Esophagus (tissue), 2 donors: ENCODE results near the gene AGAP1. TPM values are rescaled to one million over a fixed set of nuclear protein-coding genes. Genes with fewer than 3 reads are reported as not detected.

Source experiments
- H3K27ac ChIP-seq, 2 donors: one replicate each; pipeline ENCODE4 v1.5.1; 2013; ENCODE audit warnings: low read depth in 2 of 2, mild to moderate bottlenecking in 2 of 2, inconsistent platforms in 1 of 2, low read length in 1 of 2, moderate library complexity in 1 of 2
- H3K27me3 ChIP-seq, 2 donors: one replicate each; pipeline ENCODE4 v1.6.1; 2013; ENCODE audit warnings: low read length in 2 of 2, control low read depth in 1 of 2, mild to moderate bottlenecking in 1 of 2; ENCODE audit not compliant: insufficient read depth in 2 of 2, control insufficient read depth in 1 of 2
- H3K36me3 ChIP-seq, 2 donors: one replicate each; pipeline ENCODE4 v1.6.1; 2013; ENCODE audit warnings: low read length in 1 of 2; ENCODE audit not compliant: control insufficient read depth in 2 of 2, insufficient read depth in 2 of 2
- H3K4me1 ChIP-seq, 2 donors: one replicate each; pipeline ENCODE4 v1.6.1; 2013; ENCODE audit warnings: low read length in 1 of 2; ENCODE audit not compliant: control insufficient read depth in 2 of 2, insufficient read depth in 2 of 2
- H3K4me3 ChIP-seq, 2 donors: one replicate each; pipeline ENCODE4 v1.5.1; 2013; ENCODE audit warnings: low read length in 2 of 2, mild to moderate bottlenecking in 2 of 2, low read depth in 1 of 2, moderate library complexity in 1 of 2
- H3K9me3 ChIP-seq, 2 donors: one replicate each; pipeline ENCODE4 v1.6.1; 2013; ENCODE audit warnings: mild to moderate bottlenecking in 2 of 2, low read depth in 1 of 2, low read length in 1 of 2, moderate library complexity in 1 of 2; ENCODE audit not compliant: control insufficient read depth in 2 of 2, insufficient read depth in 1 of 2
- WGBS, 2 donors: extraction: QIAGEN DNeasy Blood & Tissue Kit; methylation state at CpG; one replicate each; pipeline ENCODE4 v1.1.7; 2013; 5-methylcytosine and 5-hydroxymethylcytosine counted together
- polyA plus RNA-seq, 2 donors: library from polyadenylated mRNA; stranded (reverse); fragments of 200-250 nt; gene quantifications; one replicate each; pipeline ENCODE4 v1.2.3, GENCODE V29; 2013
- donor health status: healthy with polysubstance abuse.
- donor health status: Bipolar disorder and iron deficiency.

AGAP1 gene
- polyA plus RNA-seq, 2 donors, result 4.9 TPM

DNA sequence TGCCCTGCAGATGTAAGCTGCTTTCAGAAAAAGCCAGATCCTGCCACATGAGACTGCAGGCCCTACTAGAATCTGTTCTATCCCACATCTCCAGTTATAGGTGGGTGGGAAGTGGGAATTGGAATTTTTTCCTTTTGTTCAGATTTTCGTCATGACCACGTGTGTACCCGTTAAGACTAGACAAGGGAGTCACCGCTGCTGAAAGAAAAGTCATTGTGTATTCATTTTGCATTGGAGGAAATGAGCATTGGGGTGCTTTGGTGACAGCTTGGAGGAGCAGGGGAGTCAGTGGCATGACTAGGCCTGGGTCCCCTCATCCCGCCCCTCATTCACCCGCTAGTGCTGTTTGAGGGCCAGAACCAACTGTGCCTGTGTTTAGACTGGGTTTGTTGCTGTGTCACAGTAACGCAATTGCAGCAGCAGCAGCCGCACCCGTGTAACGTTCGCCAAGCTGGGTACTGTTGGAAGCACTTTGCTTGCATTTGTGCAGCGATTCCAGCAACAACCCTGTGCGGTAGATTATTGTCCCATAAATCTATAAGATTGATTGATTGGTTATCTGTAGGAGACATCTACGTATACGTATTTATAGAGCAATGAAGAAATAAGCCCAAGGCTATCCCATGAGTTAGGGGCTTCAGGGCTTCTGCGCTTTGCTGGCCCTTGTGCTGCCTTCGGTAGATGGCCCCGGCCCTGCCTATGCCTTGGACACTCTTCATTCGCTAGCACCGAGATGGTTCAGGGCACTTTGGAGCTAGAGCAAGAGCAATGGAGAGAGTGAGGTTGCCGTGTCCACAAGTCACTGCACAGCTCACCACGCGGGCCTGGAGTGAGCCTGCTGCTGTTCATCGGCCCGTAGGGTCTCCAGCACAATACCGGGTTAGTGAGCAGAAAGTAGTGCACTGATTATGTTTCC lies 194.9 kb downstream of the AGAP1 start:
- Histone ChIP-seq H3K9me3 (peaks cover 3 to 5% of the 10 kb centered on the region in 2 donors), H3K27ac (no peak overlapping the region), H3K4me3 (no peak overlapping the region), H3K27me3 (no peaks in the 10 kb centered on the region), H3K4me1 (peaks cover 8 to 9% of the 10 kb centered on the region in 2 donors), H3K36me3 (no peaks in the 10 kb centered on the region)
- 94 to 95% methylated on average over 26 of the region's 26 CpGs for WGBS, 2 donors

- Histone ChIP-seq H3K4me3 (no peak overlapping the region), H3K36me3 (no peaks in the 10 kb centered on the region), H3K4me1 (peaks cover 8 to 9% of the 10 kb centered on the region in 2 donors), H3K27me3 (no peaks in the 10 kb centered on the region), H3K9me3 (peaks cover 3 to 5% of the 10 kb centered on the region in 2 donors), H3K27ac (no peak overlapping the region)
- 47 to 61% methylated on average over 4 of the region's 4 CpGs for WGBS, 2 donors
Measured at GRCh38 chr2:235689427-235689853, 195.6 kb downstream of the AGAP1 start.

GRCh38 chr2:235690082-235690808 lies 196.4 kb downstream of the AGAP1 start:
- Histone ChIP-seq H3K4me3 (no peak overlapping the region), H3K9me3 (peaks cover 3 to 5% of the 10 kb centered on the region in 2 donors), H3K27me3 (no peaks in the 10 kb centered on the region), H3K36me3 (no peaks in the 10 kb centered on the region), H3K27ac (no peak overlapping the region), H3K4me1 (peaks cover 3 to 9% of the 10 kb centered on the region in 2 donors)
- 70 to 76% methylated on average over 9 of the region's 9 CpGs for WGBS, 2 donors

DNA sequence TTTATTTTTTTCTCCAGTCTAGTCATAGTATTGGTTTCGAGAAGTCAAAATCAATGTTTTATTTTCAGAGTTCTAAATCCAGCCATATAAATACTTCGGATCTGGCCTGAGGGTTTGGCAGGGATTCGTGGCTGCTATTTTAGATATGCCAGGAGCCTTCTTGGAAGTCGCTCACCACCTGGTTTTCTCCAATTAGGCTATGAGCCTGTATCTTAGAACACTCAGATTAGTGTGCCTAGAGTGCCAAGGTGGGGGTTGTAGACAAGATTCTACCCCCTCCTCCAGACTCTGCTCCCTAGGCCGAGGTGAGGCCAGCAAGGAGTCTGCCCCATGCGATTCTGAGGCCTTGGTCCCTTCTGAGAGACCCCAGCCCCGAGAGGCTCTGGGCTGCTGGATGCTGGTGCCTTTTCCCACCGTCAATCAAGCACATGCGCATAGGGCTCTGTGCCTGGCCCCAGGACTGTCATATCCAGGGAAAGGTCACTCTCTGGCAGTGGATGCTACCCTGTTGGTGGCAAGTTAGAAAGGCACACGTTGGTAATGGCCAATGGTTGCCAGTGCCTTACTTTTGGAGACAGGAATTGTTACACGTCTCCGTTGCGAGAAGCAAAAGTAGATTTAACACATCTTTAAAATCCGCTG lies 197.1 kb downstream of the AGAP1 start:
- 76% methylated on average over 14 of the region's 14 CpGs for WGBS, 2 donors
- no peak overlapping the region for H3K4me3 ChIP-seq
- no peak overlapping the region for H3K27ac ChIP-seq

GRCh38 chr2:235692076-235692475 lies 198.2 kb downstream of the AGAP1 start:
- Histone ChIP-seq H3K9me3 (peaks cover 3 to 5% of the 10 kb centered on the region in 2 donors), H3K4me3 (no peak overlapping the region), H3K27me3 (no peaks in the 10 kb centered on the region), H3K36me3 (no peaks in the 10 kb centered on the region), H3K4me1 (peaks cover 3 to 9% of the 10 kb centered on the region in 2 donors), H3K27ac (no peak overlapping the region)
- WGBS, 2 donors, result 81 to 90% methylated on average over 10 of the region's 10 CpGs

More for the DNA sequence above, 197.1 kb downstream of the AGAP1 start:
- H3K9me3 ChIP-seq, result peaks cover 3 to 5% of the 10 kb centered on the region in 2 donors
- no peaks in the 10 kb centered on the region for H3K27me3 ChIP-seq
- peaks cover 3 to 9% of the 10 kb centered on the region in 2 donors for H3K4me1 ChIP-seq
- no peaks in the 10 kb centered on the region for H3K36me3 ChIP-seq

- H3K36me3 ChIP-seq, result no peaks in the 10 kb centered on the region
- 81 to 93% methylated on average over 15 of the region's 15 CpGs for WGBS, 2 donors
- H3K9me3 ChIP-seq, result peaks cover 3 to 5% of the 10 kb centered on the region in 2 donors
- H3K4me1 ChIP-seq, result peaks cover 3 to 9% of the 10 kb centered on the region in 2 donors
- H3K27me3 ChIP-seq, result no peaks in the 10 kb centered on the region
- H3K27ac ChIP-seq, result no peak overlapping the region
- H3K4me3 ChIP-seq, result no peak overlapping the region
Measured at GRCh38 chr2:235692671-235693171, 198.9 kb downstream of the AGAP1 start.

DNA sequence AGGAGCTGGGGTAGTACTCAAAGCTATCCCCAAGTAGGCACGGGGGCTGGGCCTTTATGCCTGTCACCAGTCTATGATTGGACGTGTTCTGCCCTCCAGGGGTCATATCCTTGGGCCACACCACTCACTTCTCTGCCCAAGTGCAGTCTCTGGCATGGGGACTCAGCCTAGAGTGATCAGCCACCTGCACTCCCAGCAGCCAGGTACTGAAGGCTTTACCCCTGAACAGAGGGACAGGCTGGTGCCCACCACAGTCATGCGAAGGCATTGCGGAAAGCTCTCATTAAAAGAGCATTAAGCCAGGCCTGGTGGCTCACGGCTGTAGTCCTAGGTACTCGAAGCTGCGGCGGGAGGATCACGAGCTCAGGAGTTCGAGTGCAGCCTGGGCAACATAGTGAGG lies 199.4 kb downstream of the AGAP1 start:
- H3K9me3 ChIP-seq, result peaks cover 3 to 5% of the 10 kb centered on the region in 2 donors
- H3K36me3 ChIP-seq, result no peaks in the 10 kb centered on the region
- H3K4me1 ChIP-seq, result peaks cover 5 to 9% of the 10 kb centered on the region in 2 donors
- H3K27me3 ChIP-seq, result no peaks in the 10 kb centered on the region
- no peak overlapping the region for H3K27ac ChIP-seq
- 93 to 94% methylated on average over 10 of the region's 10 CpGs for WGBS, 2 donors
- no peak overlapping the region for H3K4me3 ChIP-seq

- Histone ChIP-seq H3K27ac (no peak overlapping the region), H3K36me3 (no peaks in the 10 kb centered on the region), H3K27me3 (no peaks in the 10 kb centered on the region), H3K4me1 (peaks cover 5 to 9% of the 10 kb centered on the region in 2 donors), H3K4me3 (no peak overlapping the region), H3K9me3 (peaks cover 0 to 3% of the 10 kb centered on the region in 2 donors)
- 90 to 91% methylated on average over 17 of the region's 17 CpGs for WGBS, 2 donors
Measured at GRCh38 chr2:235694721-235695601, 201.1 kb downstream of the AGAP1 start.
